Right lobe of liver (tissue), 4 donors: ENCODE measurements around the gene HDAC4.

Experiments used
- POLR2A ChIP-seq: fragments of 450-650 bp; IDR thresholded peaks from one replicate; pipeline ENCODE4 v1.6.1; 2017; ENCODE audit warnings: antibody characterized with exemption, mild to moderate bottlenecking
- TF ChIP-seq, protein P1 (sequence below), 4 donors: fragments of 200-600 bp in 3 of 4; fragments of 450-650 bp in 1 of 4; IDR thresholded peaks; one replicate each; pipeline versions ENCODE4 v1.5.1 to v1.8.0; 2016 to 2022; ENCODE audit warnings: antibody characterized with exemption in 4 of 4, mild to moderate bottlenecking in 2 of 4
- donor health status: DM: no; HTN: no; CAD: no.
- donor health status: DM: no; HTN: no; CAD: no.
- donor health status: DM: no; HTN: yes; CAD: no.

DNA sequence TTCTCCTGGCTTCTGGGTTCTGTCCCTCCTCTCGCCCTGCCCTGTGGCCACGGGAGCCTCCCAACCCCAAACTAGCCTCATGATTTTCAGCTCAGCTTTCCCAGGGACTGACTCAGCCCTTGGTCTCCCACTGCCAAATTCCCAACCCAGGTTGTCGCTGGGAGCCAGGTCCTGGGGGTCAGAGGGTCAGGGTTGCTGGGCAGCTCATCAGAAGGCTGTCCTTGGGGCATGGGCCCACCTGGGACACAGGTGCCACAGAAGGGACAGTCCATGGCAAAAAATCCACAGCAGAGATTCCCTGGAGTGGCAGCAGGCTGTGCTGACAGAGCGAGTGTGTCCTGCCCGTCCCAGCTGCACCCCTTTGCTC is 372.6 kb downstream of the HDAC4 start:
- TF ChIP-seq, protein P1, sequence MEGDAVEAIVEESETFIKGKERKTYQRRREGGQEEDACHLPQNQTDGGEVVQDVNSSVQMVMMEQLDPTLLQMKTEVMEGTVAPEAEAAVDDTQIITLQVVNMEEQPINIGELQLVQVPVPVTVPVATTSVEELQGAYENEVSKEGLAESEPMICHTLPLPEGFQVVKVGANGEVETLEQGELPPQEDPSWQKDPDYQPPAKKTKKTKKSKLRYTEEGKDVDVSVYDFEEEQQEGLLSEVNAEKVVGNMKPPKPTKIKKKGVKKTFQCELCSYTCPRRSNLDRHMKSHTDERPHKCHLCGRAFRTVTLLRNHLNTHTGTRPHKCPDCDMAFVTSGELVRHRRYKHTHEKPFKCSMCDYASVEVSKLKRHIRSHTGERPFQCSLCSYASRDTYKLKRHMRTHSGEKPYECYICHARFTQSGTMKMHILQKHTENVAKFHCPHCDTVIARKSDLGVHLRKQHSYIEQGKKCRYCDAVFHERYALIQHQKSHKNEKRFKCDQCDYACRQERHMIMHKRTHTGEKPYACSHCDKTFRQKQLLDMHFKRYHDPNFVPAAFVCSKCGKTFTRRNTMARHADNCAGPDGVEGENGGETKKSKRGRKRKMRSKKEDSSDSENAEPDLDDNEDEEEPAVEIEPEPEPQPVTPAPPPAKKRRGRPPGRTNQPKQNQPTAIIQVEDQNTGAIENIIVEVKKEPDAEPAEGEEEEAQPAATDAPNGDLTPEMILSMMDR (IDR thresholded peaks at IDR 0.05), result no peak
- no peak for TF ChIP-seq POLR2A
